Progenitor cell of endocrine pancreas (in vitro differentiated cells): Measurements from ENCODE around the gene LPAR1. TPM values are rescaled to one million over a fixed set of nuclear protein-coding genes. Genes with fewer than 3 reads are reported as not detected.

ENCODE experiments used
- DNase-seq: peaks from one replicate; pipeline ENCODE4 v3.0.0; 2021; ENCODE audit warnings: low spot score; ENCODE audit not compliant: unreplicated experiment
- H3K27ac Mint-ChIP-seq: 2 replicates; pipeline ENCODE4 v1.8.0; 2021; ENCODE audit warnings: mild to moderate bottlenecking, moderate library complexity, mixed read lengths
- H3K27me3 Mint-ChIP-seq: 2 replicates; pipeline ENCODE4 v1.8.0; 2021; ENCODE audit warnings: mixed read lengths
- H3K36me3 Mint-ChIP-seq: 2 replicates; pipeline ENCODE4 v1.8.0; 2022; ENCODE audit warnings: mixed read lengths; ENCODE audit not compliant: insufficient read depth
- H3K4me1 Mint-ChIP-seq: 2 replicates; pipeline ENCODE4 v1.8.0; 2021; ENCODE audit warnings: low read depth, mixed read lengths
- H3K4me3 Mint-ChIP-seq: 2 replicates; pipeline ENCODE4 v1.8.0; 2021; ENCODE audit warnings: low read depth, mild to moderate bottlenecking, moderate library complexity, mixed read lengths
- H3K9me3 Mint-ChIP-seq: 2 replicates; pipeline ENCODE4 v1.8.0; 2021; ENCODE audit warnings: low read depth, mixed read lengths
- CTCF ChIP-seq: fragments of 200-600 bp; sonication (generic); IDR thresholded peaks from one replicate; pipeline ENCODE4 v1.5.0; 2021; ENCODE audit warnings: antibody characterized with exemption, mild to moderate bottlenecking; ENCODE audit not compliant: unreplicated experiment
- total RNA-seq: library from RNA; stranded (reverse); gene quantifications from 2 replicates; pipeline ENCODE4 v1.2.1, GENCODE V29; 2021

Gene LPAR1
- total RNA-seq, 1 donor from 2014 or later, result 17.4 TPM

- H3K4me1 Mint-ChIP-seq, result no peaks in the 10 kb centered on the region
- TF ChIP-seq CTCF, result no peak
- DNase-seq, result no peak
- no peaks in the 10 kb centered on the region for H3K9me3 Mint-ChIP-seq
- H3K27ac Mint-ChIP-seq, result no peak overlapping the region
- no peaks in the 10 kb centered on the region for H3K27me3 Mint-ChIP-seq
- H3K36me3 Mint-ChIP-seq, result no peaks in the 10 kb centered on the region
- H3K4me3 Mint-ChIP-seq, result no peak overlapping the region
Observed at GRCh38 chr9:110890416-110890815, 147.9 kb downstream of the LPAR1 start.

- Mint-ChIP-seq H3K9me3 (no peaks in the 10 kb centered on the region), H3K27ac (no peak overlapping the region), H3K36me3 (no peaks in the 10 kb centered on the region), H3K27me3 (no peaks in the 10 kb centered on the region), H3K4me3 (no peak overlapping the region), H3K4me1 (no peaks in the 10 kb centered on the region)
- DNase-seq, result no peak
- no peak for TF ChIP-seq CTCF
Observed at GRCh38 chr9:110887276-110887675, 151.0 kb downstream of the LPAR1 start.

- no peaks in the 10 kb centered on the region for H3K27me3 Mint-ChIP-seq
- no peak overlapping the region for H3K27ac Mint-ChIP-seq
- no peak for DNase-seq
- H3K4me1 Mint-ChIP-seq, result no peaks in the 10 kb centered on the region
- TF ChIP-seq CTCF, result no peak
- H3K36me3 Mint-ChIP-seq, result no peaks in the 10 kb centered on the region
- no peak overlapping the region for H3K4me3 Mint-ChIP-seq
- no peaks in the 10 kb centered on the region for H3K9me3 Mint-ChIP-seq
Observed at GRCh38 chr9:110886832-110887231, 151.4 kb downstream of the LPAR1 start.

GRCh38 chr9:110880189-110880588, 158.1 kb downstream of the LPAR1 start:
- no peak for DNase-seq
- no peak for TF ChIP-seq CTCF
- Mint-ChIP-seq H3K27me3 (no peaks in the 10 kb centered on the region), H3K4me1 (peaks cover 3% of the 10 kb centered on the region), H3K36me3 (peaks cover 3% of the 10 kb centered on the region), H3K4me3 (no peak overlapping the region), H3K9me3 (peaks cover 2% of the 10 kb centered on the region), H3K27ac (no peak overlapping the region)

GRCh38 chr9:110877374-110877773, 160.9 kb downstream of the LPAR1 start:
- no peaks in the 10 kb centered on the region for H3K27me3 Mint-ChIP-seq

More at GRCh38 chr9:110877374-110877773, 160.9 kb downstream of the LPAR1 start:
- peaks cover 3% of the 10 kb centered on the region for H3K4me1 Mint-ChIP-seq
- H3K4me3 Mint-ChIP-seq, result no peak overlapping the region
- no peak overlapping the region for H3K27ac Mint-ChIP-seq
- no peak for TF ChIP-seq CTCF
- peaks cover 3% of the 10 kb centered on the region for H3K9me3 Mint-ChIP-seq
- H3K36me3 Mint-ChIP-seq, result peaks cover 6% of the 10 kb centered on the region
- no peak for DNase-seq
